GM23338 (cell line): ENCODE results near the gene PCDH12. TPM values are rescaled to one million over a fixed set of nuclear protein-coding genes. Genes with fewer than 3 reads are reported as not detected.

Source experiments
- ATAC-seq: fragments of 200-7000 bp; cut with Tn5 transposase; 3 replicates; pipeline ENCODE4 v1.9.1; 2020
- DNase-seq: peaks from one replicate; pipeline ENCODE4 v3.0.0-alpha.2; 2015; ENCODE audit warnings: low spot score
- H2AFZ ChIP-seq: fragments of 200-600 bp; sonication (generic); 2 replicates; pipeline ENCODE4 v1.8.0; 2016; ENCODE audit warnings: antibody characterized with exemption, mild to moderate bottlenecking, moderate library complexity
- H3F3A ChIP-seq: fragments of 200-600 bp; sonication (generic); replicated peaks from 2 replicates; pipeline ENCODE4 v1.8.0; 2017; ENCODE audit warnings: antibody characterized with exemption, mixed run types, low read depth
- H3K27ac ChIP-seq: fragments of 200-600 bp; sonication (generic); 2 replicates; pipeline ENCODE4 v1.6.1; 2016; ENCODE audit warnings: low read depth
- H3K27me3 ChIP-seq: fragments of 200-600 bp; sonication (generic); 2 replicates; pipeline ENCODE4 v1.8.0; 2016; ENCODE audit warnings: mild to moderate bottlenecking, mixed run types, moderate library complexity; ENCODE audit not compliant: insufficient read depth
- H3K36me3 ChIP-seq: fragments of 200-600 bp; sonication (generic); 2 replicates; pipeline ENCODE4 v1.8.0; 2016; ENCODE audit warnings: mild to moderate bottlenecking; ENCODE audit not compliant: insufficient read depth
- H3K4me1 ChIP-seq: fragments of 200-600 bp; sonication (generic); 2 replicates; pipeline ENCODE4 v1.8.0; 2016; ENCODE audit warnings: mild to moderate bottlenecking, moderate library complexity; ENCODE audit not compliant: insufficient read depth
- H3K4me2 ChIP-seq: fragments of 200-600 bp; sonication (generic); 2 replicates; pipeline ENCODE4 v1.7.1; 2017; ENCODE audit warnings: mixed run types
- H3K4me3 ChIP-seq: fragments of 200-600 bp; sonication (generic); 2 replicates; pipeline ENCODE4 v1.6.1; 2016; ENCODE audit warnings: mixed run types
- H3K79me2 ChIP-seq: fragments of 200-600 bp; sonication (generic); replicated peaks from 2 replicates; pipeline ENCODE4 v1.8.0; 2017; ENCODE audit warnings: mild to moderate bottlenecking; ENCODE audit not compliant: insufficient read depth
- H3K9me2 ChIP-seq: fragments of 200-600 bp; sonication (generic); 2 replicates; pipeline ENCODE4 v1.8.0; 2017; ENCODE audit not compliant: insufficient read depth
- H4K20me1 ChIP-seq: fragments of 200-600 bp; sonication (generic); replicated peaks from 2 replicates; pipeline ENCODE4 v1.8.0; 2017; ENCODE audit warnings: mild to moderate bottlenecking; ENCODE audit not compliant: insufficient read depth
- H3K27ac Mint-ChIP-seq: 2 replicates; pipeline ENCODE4 v1.8.0; 2020; ENCODE audit warnings: inconsistent platforms, mild to moderate bottlenecking, moderate library complexity, mixed read lengths
- H3K27me3 Mint-ChIP-seq: 3 replicates; pipeline ENCODE4 v1.8.0; 2022; ENCODE audit warnings: low read depth, mild to moderate bottlenecking, moderate library complexity, mixed read lengths, inconsistent platforms; ENCODE audit not compliant: insufficient read depth, poor library complexity
- H3K36me3 Mint-ChIP-seq: 3 replicates; pipeline ENCODE4 v1.8.0; 2021; ENCODE audit warnings: low read depth, mild to moderate bottlenecking, inconsistent platforms, moderate library complexity, mixed read lengths
- H3K4me1 Mint-ChIP-seq: 3 replicates; pipeline ENCODE4 v1.8.0; 2020; ENCODE audit warnings: mild to moderate bottlenecking, inconsistent platforms, mixed read lengths
- H3K4me3 Mint-ChIP-seq: 3 replicates; pipeline ENCODE4 v1.8.0; 2021; ENCODE audit warnings: moderate library complexity, mild to moderate bottlenecking, inconsistent platforms, mixed read lengths
- H3K9me3 Mint-ChIP-seq: 3 replicates; pipeline ENCODE4 v1.8.0; 2020; ENCODE audit warnings: moderate library complexity, mild to moderate bottlenecking, inconsistent platforms, mixed read lengths
- CREB1 ChIP-seq: fragments of 250-450 bp; sonication (Bioruptor Pico); IDR thresholded peaks from 2 replicates; pipeline ENCODE4 v1.5.0; 2020; ENCODE audit warnings: low read depth, mild to moderate bottlenecking, moderate library complexity
- EZH2 ChIP-seq: fragments of 200-600 bp; sonication (generic); IDR thresholded peaks from one replicate; pipeline ENCODE4 v1.8.0; 2017; ENCODE audit warnings: antibody characterized with exemption, mild to moderate bottlenecking, low read depth; ENCODE audit not compliant: unreplicated experiment
- EZH2phosphoT487 ChIP-seq: fragments of 200-600 bp; sonication (generic); IDR thresholded peaks from one replicate; pipeline ENCODE4 v1.8.1; 2018; ENCODE audit warnings: antibody characterized with exemption; ENCODE audit not compliant: unreplicated experiment
- JUNB ChIP-seq: IDR thresholded peaks from one replicate; pipeline ENCODE4 v1.6.1; 2016; ENCODE audit warnings: antibody characterized with exemption; ENCODE audit not compliant: unreplicated experiment
- NANOG ChIP-seq: IDR thresholded peaks from 2 replicates; pipeline ENCODE4 v1.6.1; 2016; ENCODE audit warnings: antibody characterized with exemption, borderline replicate concordance
- POLR2AphosphoS5 ChIP-seq: IDR thresholded peaks from 2 replicates; pipeline ENCODE4 v1.6.1; 2016; ENCODE audit warnings: antibody characterized with exemption, low read depth
- STAT1 ChIP-seq: IDR thresholded peaks from one replicate; pipeline ENCODE4 v1.6.1; 2016; ENCODE audit warnings: antibody characterized with exemption; ENCODE audit not compliant: unreplicated experiment
- ZNF114 ChIP-seq: fragments of 250-450 bp; sonication (Bioruptor Pico); IDR thresholded peaks from 2 replicates; pipeline ENCODE4 v1.5.0; 2020; ENCODE audit warnings: mild to moderate bottlenecking, moderate library complexity
- ZNF331 ChIP-seq: fragments of 250-450 bp; sonication (Bioruptor Pico); IDR thresholded peaks from 2 replicates; pipeline ENCODE4 v1.5.0; 2020; ENCODE audit warnings: low read depth, mild to moderate bottlenecking, moderate library complexity
- polyA plus RNA-seq: library from polyadenylated mRNA; unstranded; fragments of >200 nt; fragmentation: Nextera tagmentation; extraction: Ambion mirVana; gene quantifications from 2 replicates; pipeline ENCODE4 v1.2.1, GENCODE V29; 2016
- total RNA-seq: library from RNA; depleted of rRNA; stranded (reverse); fragments of >200 nt; shearing (Covaris generic); gene quantifications from 2 replicates; pipeline ENCODE4 v1.2.3, GENCODE V29; 2014
- TF ChIP-seq, protein P1 (sequence below): fragments of 250-450 bp; sonication (Bioruptor Pico); IDR thresholded peaks from 2 replicates; pipeline ENCODE4 v1.5.0; 2020; ENCODE audit warnings: mild to moderate bottlenecking, moderate library complexity
- TF ChIP-seq, protein P2 (sequence below), 2 experiments: fragments of 200-600 bp in 1 of 2; sonication (generic) in 1 of 2; conservative IDR thresholded peaks; 2 replicates each; pipeline versions ENCODE4 v1.5.1 to v1.6.1; 2016 to 2017; ENCODE audit warnings: antibody characterized with exemption in 2 of 2, low read depth in 2 of 2, mild to moderate bottlenecking in 2 of 2, moderate library complexity in 1 of 2
- TF ChIP-seq, protein P3 (sequence below): IDR thresholded peaks from 2 replicates; pipeline ENCODE4 v1.6.1; 2016; ENCODE audit warnings: antibody characterized with exemption
- TF ChIP-seq, protein P4 (sequence below): IDR thresholded peaks from one replicate; pipeline ENCODE4 v1.6.1; 2018; ENCODE audit warnings: antibody characterized with exemption; ENCODE audit not compliant: unreplicated experiment

The PCDH12 gene
- total and polyA plus RNA-seq, 2 experiments from 2014 or later, result 0.14 to 0.29 TPM

DNA sequence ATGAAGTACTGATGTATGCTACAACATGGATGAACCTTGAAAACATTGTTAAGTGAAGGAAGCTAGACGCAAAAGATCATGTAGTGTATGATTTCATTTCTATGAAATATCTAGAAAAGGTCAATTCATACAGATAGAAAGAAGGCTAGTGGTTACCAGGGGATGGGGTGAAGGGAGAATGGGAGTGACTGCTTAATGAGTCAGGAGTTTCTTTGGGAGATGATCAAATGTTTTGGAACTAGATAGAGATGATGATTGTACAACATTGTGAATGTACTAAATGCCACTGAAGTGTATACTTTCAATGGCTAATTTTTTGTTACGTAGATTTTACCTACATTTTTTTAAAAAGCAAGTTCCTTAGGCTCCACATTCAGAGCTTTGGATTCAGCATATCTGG, 49.2 kb downstream of the PCDH12 start:
- ATAC-seq, result no peak
- no peak for DNase-seq
- Mint-ChIP-seq H3K9me3 (no peaks in the 10 kb centered on the region; the same call in 2 of the 3 replicates), H3K4me1 (peaks cover 9% of the 10 kb centered on the region), H3K27me3 (peaks cover 8% of the 10 kb centered on the region), H3K27ac (no peak overlapping the region), H3K36me3 (no peaks in the 10 kb centered on the region), H3K4me3 (no peak overlapping the region)
- Histone ChIP-seq H3K79me2 (no peaks in the 10 kb centered on the region), H4K20me1 (no peaks in the 10 kb centered on the region), H3K4me2 (no peak overlapping the region), H3K4me3 (no peak overlapping the region), H3K4me1 (peaks cover 8% of the 10 kb centered on the region; the same call in 1 of the 2 replicates), H2AFZ (no peak overlapping the region), H3K27me3 (peaks cover 16% of the 10 kb centered on the region), H3K27ac (no peak overlapping the region), H3K36me3 (no peaks in the 10 kb centered on the region), H3K9me2 (no peaks in the 10 kb centered on the region), H3F3A (peaks cover 8% of the 10 kb centered on the region; the same call in 1 of the 2 replicates)
- TF ChIP-seq, protein P1, sequence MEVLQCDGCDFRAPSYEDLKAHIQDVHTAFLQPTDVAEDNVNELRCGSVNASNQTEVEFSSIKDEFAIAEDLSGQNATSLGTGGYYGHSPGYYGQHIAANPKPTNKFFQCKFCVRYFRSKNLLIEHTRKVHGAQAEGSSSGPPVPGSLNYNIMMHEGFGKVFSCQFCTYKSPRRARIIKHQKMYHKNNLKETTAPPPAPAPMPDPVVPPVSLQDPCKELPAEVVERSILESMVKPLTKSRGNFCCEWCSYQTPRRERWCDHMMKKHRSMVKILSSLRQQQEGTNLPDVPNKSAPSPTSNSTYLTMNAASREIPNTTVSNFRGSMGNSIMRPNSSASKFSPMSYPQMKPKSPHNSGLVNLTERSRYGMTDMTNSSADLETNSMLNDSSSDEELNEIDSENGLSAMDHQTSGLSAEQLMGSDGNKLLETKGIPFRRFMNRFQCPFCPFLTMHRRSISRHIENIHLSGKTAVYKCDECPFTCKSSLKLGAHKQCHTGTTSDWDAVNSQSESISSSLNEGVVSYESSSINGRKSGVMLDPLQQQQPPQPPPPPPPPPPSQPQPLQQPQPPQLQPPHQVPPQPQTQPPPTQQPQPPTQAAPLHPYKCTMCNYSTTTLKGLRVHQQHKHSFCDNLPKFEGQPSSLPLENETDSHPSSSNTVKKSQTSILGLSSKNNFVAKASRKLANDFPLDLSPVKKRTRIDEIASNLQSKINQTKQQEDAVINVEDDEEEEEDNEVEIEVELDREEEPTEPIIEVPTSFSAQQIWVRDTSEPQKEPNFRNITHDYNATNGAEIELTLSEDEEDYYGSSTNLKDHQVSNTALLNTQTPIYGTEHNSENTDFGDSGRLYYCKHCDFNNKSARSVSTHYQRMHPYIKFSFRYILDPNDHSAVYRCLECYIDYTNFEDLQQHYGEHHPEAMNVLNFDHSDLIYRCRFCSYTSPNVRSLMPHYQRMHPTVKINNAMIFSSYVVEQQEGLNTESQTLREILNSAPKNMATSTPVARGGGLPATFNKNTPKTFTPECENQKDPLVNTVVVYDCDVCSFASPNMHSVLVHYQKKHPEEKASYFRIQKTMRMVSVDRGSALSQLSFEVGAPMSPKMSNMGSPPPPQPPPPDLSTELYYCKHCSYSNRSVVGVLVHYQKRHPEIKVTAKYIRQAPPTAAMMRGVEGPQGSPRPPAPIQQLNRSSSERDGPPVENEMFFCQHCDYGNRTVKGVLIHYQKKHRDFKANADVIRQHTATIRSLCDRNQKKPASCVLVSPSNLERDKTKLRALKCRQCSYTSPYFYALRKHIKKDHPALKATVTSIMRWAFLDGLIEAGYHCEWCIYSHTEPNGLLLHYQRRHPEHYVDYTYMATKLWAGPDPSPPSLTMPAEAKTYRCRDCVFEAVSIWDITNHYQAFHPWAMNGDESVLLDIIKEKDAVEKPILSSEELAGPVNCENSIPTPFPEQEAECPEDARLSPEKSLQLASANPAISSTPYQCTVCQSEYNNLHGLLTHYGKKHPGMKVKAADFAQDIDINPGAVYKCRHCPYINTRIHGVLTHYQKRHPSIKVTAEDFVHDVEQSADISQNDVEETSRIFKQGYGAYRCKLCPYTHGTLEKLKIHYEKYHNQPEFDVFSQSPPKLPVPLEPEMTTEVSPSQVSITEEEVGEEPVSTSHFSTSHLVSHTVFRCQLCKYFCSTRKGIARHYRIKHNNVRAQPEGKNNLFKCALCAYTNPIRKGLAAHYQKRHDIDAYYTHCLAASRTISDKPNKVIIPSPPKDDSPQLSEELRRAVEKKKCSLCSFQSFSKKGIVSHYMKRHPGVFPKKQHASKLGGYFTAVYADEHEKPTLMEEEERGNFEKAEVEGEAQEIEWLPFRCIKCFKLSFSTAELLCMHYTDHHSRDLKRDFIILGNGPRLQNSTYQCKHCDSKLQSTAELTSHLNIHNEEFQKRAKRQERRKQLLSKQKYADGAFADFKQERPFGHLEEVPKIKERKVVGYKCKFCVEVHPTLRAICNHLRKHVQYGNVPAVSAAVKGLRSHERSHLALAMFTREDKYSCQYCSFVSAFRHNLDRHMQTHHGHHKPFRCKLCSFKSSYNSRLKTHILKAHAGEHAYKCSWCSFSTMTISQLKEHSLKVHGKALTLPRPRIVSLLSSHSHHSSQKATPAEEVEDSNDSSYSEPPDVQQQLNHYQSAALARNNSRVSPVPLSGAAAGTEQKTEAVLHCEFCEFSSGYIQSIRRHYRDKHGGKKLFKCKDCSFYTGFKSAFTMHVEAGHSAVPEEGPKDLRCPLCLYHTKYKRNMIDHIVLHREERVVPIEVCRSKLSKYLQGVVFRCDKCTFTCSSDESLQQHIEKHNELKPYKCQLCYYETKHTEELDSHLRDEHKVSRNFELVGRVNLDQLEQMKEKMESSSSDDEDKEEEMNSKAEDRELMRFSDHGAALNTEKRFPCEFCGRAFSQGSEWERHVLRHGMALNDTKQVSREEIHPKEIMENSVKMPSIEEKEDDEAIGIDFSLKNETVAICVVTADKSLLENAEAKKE (CRISPR knock-in tag), result no peak
- TF ChIP-seq ZNF331 (CRISPR knock-in tag) (no peak), JUNB (no peak), EZH2phosphoT487 (no peak), EZH2 (no peak), CREB1 (CRISPR knock-in tag) (no peak), ZNF114 (no peak), STAT1 (no peak), POLR2AphosphoS5 (no peak), NANOG (no peak)
- TF ChIP-seq, protein P2, sequence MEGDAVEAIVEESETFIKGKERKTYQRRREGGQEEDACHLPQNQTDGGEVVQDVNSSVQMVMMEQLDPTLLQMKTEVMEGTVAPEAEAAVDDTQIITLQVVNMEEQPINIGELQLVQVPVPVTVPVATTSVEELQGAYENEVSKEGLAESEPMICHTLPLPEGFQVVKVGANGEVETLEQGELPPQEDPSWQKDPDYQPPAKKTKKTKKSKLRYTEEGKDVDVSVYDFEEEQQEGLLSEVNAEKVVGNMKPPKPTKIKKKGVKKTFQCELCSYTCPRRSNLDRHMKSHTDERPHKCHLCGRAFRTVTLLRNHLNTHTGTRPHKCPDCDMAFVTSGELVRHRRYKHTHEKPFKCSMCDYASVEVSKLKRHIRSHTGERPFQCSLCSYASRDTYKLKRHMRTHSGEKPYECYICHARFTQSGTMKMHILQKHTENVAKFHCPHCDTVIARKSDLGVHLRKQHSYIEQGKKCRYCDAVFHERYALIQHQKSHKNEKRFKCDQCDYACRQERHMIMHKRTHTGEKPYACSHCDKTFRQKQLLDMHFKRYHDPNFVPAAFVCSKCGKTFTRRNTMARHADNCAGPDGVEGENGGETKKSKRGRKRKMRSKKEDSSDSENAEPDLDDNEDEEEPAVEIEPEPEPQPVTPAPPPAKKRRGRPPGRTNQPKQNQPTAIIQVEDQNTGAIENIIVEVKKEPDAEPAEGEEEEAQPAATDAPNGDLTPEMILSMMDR (conservative IDR thresholded peaks at IDR 0.05; ENCODE audit: low read depth in 2 of 2), result no peak
- TF ChIP-seq, protein P3, sequence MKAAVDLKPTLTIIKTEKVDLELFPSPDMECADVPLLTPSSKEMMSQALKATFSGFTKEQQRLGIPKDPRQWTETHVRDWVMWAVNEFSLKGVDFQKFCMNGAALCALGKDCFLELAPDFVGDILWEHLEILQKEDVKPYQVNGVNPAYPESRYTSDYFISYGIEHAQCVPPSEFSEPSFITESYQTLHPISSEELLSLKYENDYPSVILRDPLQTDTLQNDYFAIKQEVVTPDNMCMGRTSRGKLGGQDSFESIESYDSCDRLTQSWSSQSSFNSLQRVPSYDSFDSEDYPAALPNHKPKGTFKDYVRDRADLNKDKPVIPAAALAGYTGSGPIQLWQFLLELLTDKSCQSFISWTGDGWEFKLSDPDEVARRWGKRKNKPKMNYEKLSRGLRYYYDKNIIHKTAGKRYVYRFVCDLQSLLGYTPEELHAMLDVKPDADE, result no peak
- TF ChIP-seq, protein P4, sequence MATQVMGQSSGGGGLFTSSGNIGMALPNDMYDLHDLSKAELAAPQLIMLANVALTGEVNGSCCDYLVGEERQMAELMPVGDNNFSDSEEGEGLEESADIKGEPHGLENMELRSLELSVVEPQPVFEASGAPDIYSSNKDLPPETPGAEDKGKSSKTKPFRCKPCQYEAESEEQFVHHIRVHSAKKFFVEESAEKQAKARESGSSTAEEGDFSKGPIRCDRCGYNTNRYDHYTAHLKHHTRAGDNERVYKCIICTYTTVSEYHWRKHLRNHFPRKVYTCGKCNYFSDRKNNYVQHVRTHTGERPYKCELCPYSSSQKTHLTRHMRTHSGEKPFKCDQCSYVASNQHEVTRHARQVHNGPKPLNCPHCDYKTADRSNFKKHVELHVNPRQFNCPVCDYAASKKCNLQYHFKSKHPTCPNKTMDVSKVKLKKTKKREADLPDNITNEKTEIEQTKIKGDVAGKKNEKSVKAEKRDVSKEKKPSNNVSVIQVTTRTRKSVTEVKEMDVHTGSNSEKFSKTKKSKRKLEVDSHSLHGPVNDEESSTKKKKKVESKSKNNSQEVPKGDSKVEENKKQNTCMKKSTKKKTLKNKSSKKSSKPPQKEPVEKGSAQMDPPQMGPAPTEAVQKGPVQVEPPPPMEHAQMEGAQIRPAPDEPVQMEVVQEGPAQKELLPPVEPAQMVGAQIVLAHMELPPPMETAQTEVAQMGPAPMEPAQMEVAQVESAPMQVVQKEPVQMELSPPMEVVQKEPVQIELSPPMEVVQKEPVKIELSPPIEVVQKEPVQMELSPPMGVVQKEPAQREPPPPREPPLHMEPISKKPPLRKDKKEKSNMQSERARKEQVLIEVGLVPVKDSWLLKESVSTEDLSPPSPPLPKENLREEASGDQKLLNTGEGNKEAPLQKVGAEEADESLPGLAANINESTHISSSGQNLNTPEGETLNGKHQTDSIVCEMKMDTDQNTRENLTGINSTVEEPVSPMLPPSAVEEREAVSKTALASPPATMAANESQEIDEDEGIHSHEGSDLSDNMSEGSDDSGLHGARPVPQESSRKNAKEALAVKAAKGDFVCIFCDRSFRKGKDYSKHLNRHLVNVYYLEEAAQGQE, result no peak
